CD1c-positive myeloid dendritic cell (primary cell): ENCODE results near the gene IDH3G.

Source experiments
- DNase-seq: peaks from one replicate; pipeline ENCODE4 v3.0.0-alpha.2; 2016; ENCODE audit errors: extremely low spot score

Gene IDH3G

DNA sequence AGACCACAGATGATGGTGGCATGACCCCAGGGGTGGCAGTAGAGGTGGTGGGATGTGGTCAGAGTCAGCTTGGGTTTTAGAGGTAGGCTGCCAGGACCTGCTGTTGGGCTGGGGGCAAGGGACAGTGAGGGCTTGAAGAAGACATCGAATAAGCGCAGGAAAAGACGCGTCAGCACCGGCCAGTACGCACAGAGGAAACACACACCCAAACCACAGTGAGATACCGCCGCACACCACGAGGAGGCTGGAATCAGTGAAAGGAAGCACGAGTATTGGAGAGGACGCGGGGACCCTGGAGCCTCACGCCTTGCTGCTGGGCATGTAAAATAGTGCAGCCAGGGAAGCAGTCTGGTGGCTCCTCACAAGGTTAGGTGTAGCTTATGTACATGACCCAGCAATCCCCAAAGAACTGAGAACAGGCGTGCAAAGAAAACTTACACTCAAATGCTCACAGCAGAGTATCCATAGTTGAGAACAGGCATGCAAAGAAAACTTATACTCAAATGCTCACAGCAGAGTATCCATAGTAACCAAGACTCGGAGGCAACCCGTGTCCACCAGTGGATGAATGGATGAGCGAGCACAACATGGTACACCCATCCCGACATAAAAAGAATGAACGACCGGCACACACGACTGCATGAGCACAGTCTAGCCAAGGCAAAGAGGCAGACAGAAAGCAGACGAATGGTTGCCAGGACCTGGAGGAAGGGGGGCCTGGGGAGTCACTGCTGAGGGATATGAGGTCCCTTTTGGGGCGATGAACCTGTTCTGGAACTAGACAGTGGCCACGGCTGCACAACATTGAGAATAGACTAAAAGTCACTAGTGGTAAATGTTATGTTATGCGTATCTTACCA, 22.9 kb upstream of the IDH3G start:
- DNase-seq: no peak

- no peak for DNase-seq
Observed at GRCh38 chrX:153814591-153815315, 20.6 kb upstream of the IDH3G start.

DNA sequence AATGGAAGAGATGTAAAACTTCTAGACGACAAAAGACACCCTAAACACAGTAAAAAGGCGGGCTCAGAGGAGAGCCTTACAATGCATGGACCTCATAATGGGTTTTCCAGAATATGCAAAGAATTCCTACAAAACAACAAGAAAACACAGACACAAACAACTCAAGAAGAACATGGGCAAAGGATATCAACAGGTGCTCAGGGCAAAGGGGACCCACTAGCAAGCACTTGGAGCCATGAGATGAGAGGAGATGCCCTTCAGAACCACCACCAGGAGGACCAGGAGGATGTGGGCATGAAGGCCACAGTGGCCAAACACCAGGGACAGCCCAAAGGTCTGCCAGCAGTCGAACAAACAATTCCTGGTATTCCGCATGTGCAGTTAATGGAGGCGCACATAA, 19.0 kb upstream of the IDH3G start:
- no peak for DNase-seq

- DNase-seq: no peak
Observed at GRCh38 chrX:153812220-153812619, 18.0 kb upstream of the IDH3G start.

DNA sequence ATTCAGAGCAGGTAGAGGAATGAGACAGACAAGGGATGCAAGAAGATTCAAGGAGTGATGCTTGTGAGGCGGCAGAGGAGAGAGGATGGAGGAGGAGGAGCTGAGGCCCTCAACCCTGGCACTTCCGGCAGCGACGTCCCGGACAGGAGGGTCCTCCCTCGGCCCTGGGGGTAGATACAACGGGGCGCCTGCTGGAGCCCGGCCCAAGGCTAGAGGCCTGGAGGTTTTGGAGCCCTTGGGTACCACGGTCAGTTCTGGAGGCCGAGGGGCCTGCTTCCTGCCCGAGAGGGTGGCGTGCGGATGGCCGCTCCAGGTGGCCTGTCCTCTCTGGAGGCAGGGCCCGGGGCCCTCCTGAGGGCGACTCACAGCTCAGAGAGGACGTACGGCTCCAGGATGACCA, 13.8 kb upstream of the IDH3G start:
- DNase-seq: no peak

- no peak for DNase-seq
Observed at GRCh38 chrX:153806999-153807575, 12.9 kb upstream of the IDH3G start.

DNA sequence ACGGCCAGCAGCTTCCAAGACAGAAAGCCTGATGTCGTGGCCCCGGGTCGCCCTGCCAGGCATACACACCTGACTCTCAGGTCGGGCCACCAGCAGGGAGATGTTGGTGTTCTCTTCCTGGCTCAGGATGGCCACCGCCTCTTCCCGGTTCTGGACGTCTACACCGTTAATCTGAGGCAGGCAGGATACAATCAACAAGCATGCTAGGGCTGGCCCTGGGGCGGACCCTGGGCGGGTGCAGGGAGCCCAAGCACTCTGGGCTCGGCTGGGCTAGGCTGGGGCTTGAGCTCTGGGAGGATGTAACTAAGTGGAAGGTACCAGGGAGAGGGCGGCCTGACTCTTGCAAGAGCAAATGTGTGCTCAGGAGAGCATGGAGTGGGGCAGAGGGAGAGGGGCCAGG, 11.3 kb upstream of the IDH3G start:
- DNase-seq: no peak

DNA sequence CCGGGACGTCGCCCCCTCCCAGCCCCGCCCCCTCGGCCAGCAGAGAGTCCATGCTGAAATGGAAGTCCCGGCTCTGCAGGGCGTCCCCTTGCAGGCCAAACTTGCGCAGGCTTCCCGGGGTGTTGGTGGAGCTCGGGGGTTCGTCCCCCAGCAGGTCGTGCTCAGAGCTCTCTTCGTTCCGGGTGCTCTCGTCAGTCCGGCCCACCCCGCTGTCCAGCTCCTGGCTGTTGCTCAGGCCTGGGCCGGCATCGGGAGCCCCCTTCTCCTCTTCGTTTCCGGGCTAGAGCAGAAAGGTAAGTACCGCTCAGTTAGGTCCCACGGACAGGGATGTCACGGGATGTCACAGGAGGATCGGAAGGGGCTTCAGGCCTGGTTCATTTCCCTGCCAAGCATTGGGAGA, 10.4 kb upstream of the IDH3G start:
- DNase-seq: no peak

- DNase-seq: no peak
Observed at GRCh38 chrX:153804100-153804595, 10.0 kb upstream of the IDH3G start.

DNA sequence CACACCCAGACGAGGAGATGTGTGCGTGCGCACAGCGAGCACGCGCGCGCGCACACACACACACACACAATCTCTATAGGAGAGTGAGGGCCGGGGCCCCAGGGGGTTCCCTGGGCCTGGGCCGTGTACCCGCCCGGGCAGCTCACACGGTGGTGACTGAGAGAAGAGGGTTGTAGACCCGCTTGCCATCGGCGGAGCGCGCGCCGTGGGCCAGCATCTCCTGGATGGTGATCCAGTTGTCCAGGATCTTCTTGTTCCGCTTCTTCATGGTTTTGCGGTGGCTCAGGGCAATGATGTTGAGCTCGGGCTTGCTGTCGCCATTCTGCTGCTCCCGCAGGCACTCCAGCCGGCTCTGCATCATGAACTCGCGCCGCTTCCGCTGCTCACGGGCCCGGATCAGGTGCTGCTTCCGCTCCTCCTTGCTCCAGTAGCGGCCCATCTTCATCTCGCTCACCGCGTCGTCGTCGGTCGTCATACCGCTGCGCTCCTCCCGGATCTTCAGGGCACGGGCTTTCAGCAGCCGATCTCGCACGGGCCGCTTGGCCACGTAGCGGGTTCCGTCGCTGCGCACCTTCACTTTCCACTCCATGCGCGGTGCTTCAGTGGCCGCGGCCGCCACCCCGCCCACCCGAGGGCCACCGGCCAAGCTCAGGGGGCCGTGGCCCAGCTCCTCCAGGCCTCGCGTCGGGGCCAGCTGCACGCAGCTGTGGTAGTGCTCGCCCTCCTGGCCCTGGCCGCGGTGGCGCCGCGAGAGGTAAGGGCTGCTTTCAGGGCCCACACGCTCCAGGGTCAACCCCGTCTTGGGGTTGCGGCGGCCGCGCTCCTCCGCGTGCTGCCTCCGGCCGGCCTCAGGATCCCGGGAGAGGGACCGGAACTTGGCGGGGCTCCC, 9.3 kb upstream of the IDH3G start:
- no peak for DNase-seq

- no peak for DNase-seq
Observed at GRCh38 chrX:153802513-153803045, 8.4 kb upstream of the IDH3G start.

DNA sequence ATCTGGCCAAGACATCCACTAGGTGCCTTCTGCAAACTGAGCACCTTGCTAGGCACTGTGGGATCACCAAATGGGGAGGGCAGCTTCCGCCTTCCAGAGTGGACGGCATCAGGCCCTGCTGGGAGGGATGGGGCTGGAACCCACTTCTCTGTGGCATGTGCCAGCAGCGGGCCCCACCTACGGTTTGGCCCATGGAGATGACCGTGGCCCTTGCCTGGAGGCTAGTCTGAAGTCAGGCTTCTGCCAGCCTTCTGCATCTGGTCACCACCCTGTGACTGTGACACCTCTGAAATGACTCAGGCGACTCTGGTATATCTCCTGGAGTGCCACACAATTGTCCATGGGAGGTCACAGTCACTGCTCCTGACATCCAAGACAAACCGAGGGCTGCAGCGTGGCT, 7.5 kb upstream of the IDH3G start:
- peak; percentile 12 for DNase-seq

DNA sequence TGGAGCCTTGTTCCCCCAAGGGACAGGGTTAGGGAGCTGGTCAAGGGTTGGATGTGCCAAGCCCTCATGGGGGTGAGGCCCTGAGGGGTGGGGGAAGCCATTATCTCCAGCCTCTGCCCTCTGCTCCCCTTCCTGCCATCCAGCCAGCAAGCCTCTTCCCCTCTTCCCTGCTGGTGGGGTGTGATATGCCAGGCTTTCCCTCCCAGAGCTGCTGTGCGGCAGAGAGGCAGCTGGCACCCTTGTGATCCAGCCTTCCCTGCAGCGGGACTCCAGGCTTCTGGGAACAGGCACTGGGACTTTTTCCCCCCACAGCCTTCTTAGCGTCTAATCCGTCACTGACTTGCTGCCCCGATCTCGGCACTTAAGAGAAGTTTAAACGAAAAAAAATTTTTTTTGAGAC, 6.6 kb upstream of the IDH3G start:
- no peak for DNase-seq

GRCh38 chrX:153800177-153800722, 6.1 kb upstream of the IDH3G start:
- DNase-seq: no peak

GRCh38 chrX:153799326-153799725, 5.2 kb upstream of the IDH3G start:
- no peak for DNase-seq

DNA sequence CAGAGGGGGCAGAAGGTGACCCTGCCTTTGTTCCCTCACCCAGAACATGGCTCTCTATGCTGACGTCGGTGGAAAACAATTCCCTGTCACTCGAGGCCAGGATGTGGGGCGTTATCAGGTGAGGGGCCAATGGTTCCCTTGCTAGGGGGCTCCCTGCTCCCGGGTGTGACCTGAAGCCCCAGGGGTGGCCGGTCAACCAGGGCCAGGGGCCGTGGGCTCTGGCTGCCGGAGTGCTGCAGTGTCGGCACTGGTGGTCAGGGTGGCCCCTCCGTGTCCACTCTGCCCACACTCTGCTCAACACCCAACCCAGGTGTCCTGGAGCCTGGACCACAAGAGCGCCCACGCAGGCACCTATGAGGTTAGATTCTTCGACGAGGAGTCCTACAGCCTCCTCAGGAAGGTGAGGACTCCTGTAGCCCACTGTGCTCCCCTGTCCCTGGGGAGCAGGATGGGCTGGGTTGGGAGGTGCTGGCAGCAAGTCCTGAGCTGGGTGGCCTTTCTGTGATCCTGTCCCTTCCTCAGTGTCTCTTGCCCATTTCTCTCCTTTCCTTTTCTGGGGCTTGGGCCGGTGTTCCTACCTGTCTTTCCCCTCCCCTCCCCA, 3.3 kb upstream of the IDH3G start:
- no peak for DNase-seq

GRCh38 chrX:153794897-153795816, 982 bp upstream of the IDH3G start:
- no peak for DNase-seq

- DNase-seq: peak; percentile 62
Observed at GRCh38 chrX:153793291-153793690, 884 bp downstream of the IDH3G start.

DNA sequence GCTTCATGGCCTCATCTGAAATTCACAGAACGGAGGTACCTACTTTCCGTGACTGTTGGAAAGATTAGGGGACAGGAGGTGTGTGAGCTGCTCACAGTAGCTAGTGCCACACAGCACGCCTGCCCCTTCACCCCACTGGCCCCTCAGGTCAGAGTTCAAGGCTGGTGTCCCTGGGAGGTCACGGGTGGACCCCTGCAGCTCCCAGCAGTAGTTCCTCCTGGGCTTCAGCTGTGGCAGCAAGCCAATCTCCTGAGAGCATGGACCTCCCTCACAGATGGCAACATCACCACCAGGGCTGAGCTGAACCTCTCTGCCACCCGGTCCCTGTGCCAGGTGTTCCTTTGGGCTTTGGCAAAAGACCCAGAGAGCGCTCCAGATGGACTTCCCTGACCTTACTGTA, 1.8 kb downstream of the IDH3G start:
- no peak for DNase-seq
